Measurements from ENCODE around the gene SIPA1L2.

Gene SIPA1L2

GRCh38 chr1:232630047-232630893, at the start of gene SIPA1L2:
Gene SIPA1L2 (minus strand): TSS chr1:232630133. CDS start chr1:232515339, 114,794 bp downstream.
- peak; percentile 49 to 74 for DNase-seq (ENCODE audit: extremely low read depth in 1 of 2, low read depth in 1 of 2)

GRCh38 chr1:232678185-232678886, 48.4 kb upstream of the SIPA1L2 start:
- no peak for DNase-seq (ENCODE audit: extremely low read depth in 1 of 2, low read depth in 1 of 2)

GRCh38 chr1:232676307-232676706, 46.4 kb upstream of the SIPA1L2 start:
- no peak for DNase-seq (ENCODE audit: extremely low read depth in 1 of 2, low read depth in 1 of 2)

- DNase-seq (ENCODE audit: extremely low read depth in 1 of 2, low read depth in 1 of 2), result no peak
These were observed 46.0 kb upstream of the SIPA1L2 start for GRCh38 chr1:232675898-232676297.

GRCh38 chr1:232675260-232675659, 45.3 kb upstream of the SIPA1L2 start:
- DNase-seq (ENCODE audit: extremely low read depth in 1 of 2, low read depth in 1 of 2), result no peak

GRCh38 chr1:232673256-232673655, 43.3 kb upstream of the SIPA1L2 start:
- DNase-seq (ENCODE audit: extremely low read depth in 1 of 2, low read depth in 1 of 2), result no peak

GRCh38 chr1:232669981-232670747, 40.2 kb upstream of the SIPA1L2 start:
- no peak for DNase-seq (ENCODE audit: extremely low read depth in 1 of 2, low read depth in 1 of 2)

GRCh38 chr1:232667778-232668165, 37.8 kb upstream of the SIPA1L2 start:
- DNase-seq (ENCODE audit: extremely low read depth in 1 of 2, low read depth in 1 of 2), result no peak

- DNase-seq (ENCODE audit: extremely low read depth in 1 of 2, low read depth in 1 of 2), result no peak
These were observed 37.3 kb upstream of the SIPA1L2 start for GRCh38 chr1:232667094-232667777.

- no peak for DNase-seq (ENCODE audit: extremely low read depth in 1 of 2, low read depth in 1 of 2)
These were observed 35.2 kb upstream of the SIPA1L2 start for GRCh38 chr1:232664844-232665777.

GRCh38 chr1:232662910-232663309, 33.0 kb upstream of the SIPA1L2 start:
- no peak for DNase-seq (ENCODE audit: extremely low read depth in 1 of 2, low read depth in 1 of 2)

- no peak for DNase-seq (ENCODE audit: extremely low read depth in 1 of 2, low read depth in 1 of 2)
These were observed 28.5 kb upstream of the SIPA1L2 start for GRCh38 chr1:232658386-232658785.

- no peak for DNase-seq (ENCODE audit: extremely low read depth in 1 of 2, low read depth in 1 of 2)
These were observed 27.6 kb upstream of the SIPA1L2 start for GRCh38 chr1:232657426-232658005.

GRCh38 chr1:232655746-232656085, 25.8 kb upstream of the SIPA1L2 start:
- DNase-seq (ENCODE audit: extremely low read depth in 1 of 2, low read depth in 1 of 2), result no peak

GRCh38 chr1:232655028-232655745, 25.3 kb upstream of the SIPA1L2 start:
- no peak for DNase-seq (ENCODE audit: extremely low read depth in 1 of 2, low read depth in 1 of 2)

GRCh38 chr1:232653789-232654188, 23.9 kb upstream of the SIPA1L2 start:
- DNase-seq (ENCODE audit: extremely low read depth in 1 of 2, low read depth in 1 of 2), result no peak

- DNase-seq (ENCODE audit: extremely low read depth in 1 of 2, low read depth in 1 of 2), result no peak
These were observed 20.9 kb upstream of the SIPA1L2 start for GRCh38 chr1:232650845-232651244.

- DNase-seq (ENCODE audit: extremely low read depth in 1 of 2, low read depth in 1 of 2), result no peak
These were observed 20.5 kb upstream of the SIPA1L2 start for GRCh38 chr1:232650418-232650817.

GRCh38 chr1:232648316-232648715, 18.4 kb upstream of the SIPA1L2 start:
- DNase-seq (ENCODE audit: extremely low read depth in 1 of 2, low read depth in 1 of 2), result no peak
